BJ (cell line): ENCODE data around the gene PTK7. TPM values are rescaled to one million over a fixed set of nuclear protein-coding genes. Genes with fewer than 3 reads are reported as not detected.
"Not testable (repeated sequence)": the region's sequence is repeated elsewhere in the genome, so short reads cannot be mapped to it uniquely, and the experiment has no call there.

ENCODE experiments used
- CTCF ChIA-PET: fragments of 350-600 bp; formaldehyde crosslinking; extraction: SDS; loops from one replicate; lab custom pipeline; 2021; ENCODE audit warnings: antibody characterized with exemption, inconsistent platforms; lab: Yijun Ruan, JAX
- POLR2A ChIA-PET: fragments of 300-600 bp; sonication (Branson Sonifier 250); formaldehyde crosslinking; extraction: SDS; loops from one replicate; lab custom pipeline; 2021; ENCODE audit warnings: antibody characterized with exemption; lab: Charles Lee
- DNase-seq: peaks from one replicate; pipeline ENCODE4 v3.0.0-alpha.2; 2011; ENCODE audit warnings: low read depth
- H3K27me3 ChIP-seq: 2 replicates; pipeline ENCODE4 v1.6.0; 2011; ENCODE audit warnings: low read length; ENCODE audit not compliant: control insufficient read depth, insufficient read depth
- H3K36me3 ChIP-seq: 2 replicates; pipeline ENCODE4 v1.5.1; 2011; ENCODE audit warnings: low read length; ENCODE audit not compliant: control insufficient read depth, insufficient read depth
- H3K4me3 ChIP-seq: 2 replicates; pipeline ENCODE4 v1.5.1; 2011; ENCODE audit warnings: low read depth, mild to moderate bottlenecking, control low read depth, low read length
- polyA plus RNA-seq: library from polyadenylated mRNA; depleted of rRNA; stranded (reverse); fragments of >200 nt; gene quantifications from 2 replicates; pipeline ENCODE4 v1.2.3, GENCODE V29; 2011
- TF ChIP-seq, protein P1 (sequence below): IDR thresholded peaks from 2 replicates; pipeline ENCODE4 v1.5.1; 2011; ENCODE audit warnings: low read depth, mild to moderate bottlenecking, control low read depth, inconsistent platforms, low read length, moderate library complexity; ENCODE audit not compliant: insufficient read depth

The PTK7 gene
- polyA plus RNA-seq, 1 experiment: 362 TPM

DNA sequence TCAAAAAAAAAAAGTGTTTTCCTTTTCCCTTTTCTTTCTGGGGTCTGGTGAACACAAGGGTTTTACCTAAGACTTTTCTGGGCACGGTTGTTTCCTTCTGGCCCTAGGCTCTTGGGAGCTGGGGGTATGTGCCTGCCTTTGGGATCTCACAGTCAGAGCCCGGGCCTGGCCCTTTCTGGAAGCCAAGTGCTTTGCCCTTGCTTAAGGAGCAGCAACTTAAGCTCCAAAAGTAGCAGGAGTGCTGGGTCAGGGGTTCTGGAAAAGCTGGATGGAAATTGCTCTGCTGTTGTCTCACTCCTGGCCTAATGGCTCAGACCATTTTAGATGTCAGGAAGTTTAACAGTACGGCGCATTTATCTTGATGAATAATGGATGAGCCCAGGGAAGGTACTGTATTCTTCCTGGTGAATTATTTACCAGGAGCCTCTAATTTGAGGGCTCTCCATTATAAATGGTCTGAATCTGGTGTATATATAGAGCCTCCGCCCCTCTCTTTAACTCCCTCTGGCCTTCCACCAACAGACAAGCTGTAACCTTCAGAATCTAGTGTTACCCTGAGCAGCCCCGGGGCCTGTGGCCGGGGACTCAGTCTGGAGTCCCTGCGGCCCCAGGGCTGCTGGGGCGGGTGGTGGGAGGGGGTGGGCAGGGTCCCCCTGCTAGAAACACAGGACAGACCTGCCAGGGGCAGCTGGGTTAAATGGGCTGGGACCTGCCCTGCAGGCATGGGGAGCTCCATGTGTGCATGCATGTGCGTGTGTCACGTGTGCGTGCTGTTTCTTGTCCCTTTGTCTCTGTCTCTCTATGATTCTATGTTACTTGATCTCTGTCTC, 37.5 kb downstream of the PTK7 start:
- no peaks in the 10 kb centered on the region for H3K27me3 ChIP-seq
- H3K4me3 ChIP-seq: no peak overlapping the region
- no peaks in the 10 kb centered on the region for H3K36me3 ChIP-seq
- DNase-seq: no peak
- TF ChIP-seq, protein P1, sequence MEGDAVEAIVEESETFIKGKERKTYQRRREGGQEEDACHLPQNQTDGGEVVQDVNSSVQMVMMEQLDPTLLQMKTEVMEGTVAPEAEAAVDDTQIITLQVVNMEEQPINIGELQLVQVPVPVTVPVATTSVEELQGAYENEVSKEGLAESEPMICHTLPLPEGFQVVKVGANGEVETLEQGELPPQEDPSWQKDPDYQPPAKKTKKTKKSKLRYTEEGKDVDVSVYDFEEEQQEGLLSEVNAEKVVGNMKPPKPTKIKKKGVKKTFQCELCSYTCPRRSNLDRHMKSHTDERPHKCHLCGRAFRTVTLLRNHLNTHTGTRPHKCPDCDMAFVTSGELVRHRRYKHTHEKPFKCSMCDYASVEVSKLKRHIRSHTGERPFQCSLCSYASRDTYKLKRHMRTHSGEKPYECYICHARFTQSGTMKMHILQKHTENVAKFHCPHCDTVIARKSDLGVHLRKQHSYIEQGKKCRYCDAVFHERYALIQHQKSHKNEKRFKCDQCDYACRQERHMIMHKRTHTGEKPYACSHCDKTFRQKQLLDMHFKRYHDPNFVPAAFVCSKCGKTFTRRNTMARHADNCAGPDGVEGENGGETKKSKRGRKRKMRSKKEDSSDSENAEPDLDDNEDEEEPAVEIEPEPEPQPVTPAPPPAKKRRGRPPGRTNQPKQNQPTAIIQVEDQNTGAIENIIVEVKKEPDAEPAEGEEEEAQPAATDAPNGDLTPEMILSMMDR: no peak
- POLR2A ChIA-PET: interaction anchor here (0.7 kb wide), 1 partner anchor 12 kb away, joined by 5 read pairs; no protein-coding TSS in a partner anchor
- CTCF ChIA-PET: interaction anchor here (1.5 kb wide), 2 partner anchors 17 to 30 kb away, joined by 3 to 6 read pairs; no protein-coding TSS in a partner anchor

DNA sequence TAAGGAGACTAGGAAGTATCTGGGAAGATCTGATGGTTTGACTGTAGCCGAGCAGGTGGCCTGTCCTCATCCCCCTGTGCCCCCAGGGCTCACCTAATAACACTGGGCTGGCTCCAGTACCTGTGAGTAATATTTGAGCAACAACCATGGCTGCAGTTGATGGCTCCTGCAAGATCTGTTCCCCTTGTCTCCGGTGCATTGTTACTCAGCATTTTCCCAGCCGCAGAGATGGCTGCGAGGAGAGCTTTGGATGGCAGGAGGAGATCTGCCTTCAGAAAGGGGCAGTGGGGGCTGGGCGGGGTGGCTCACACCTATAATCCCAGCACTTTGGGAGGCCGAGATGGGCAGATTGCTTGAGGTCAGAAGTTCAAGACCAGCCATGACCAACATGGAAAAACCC, 39.3 kb downstream of the PTK7 start:
- H3K4me3 ChIP-seq: no peak overlapping the region
- no peak for DNase-seq
- no peaks in the 10 kb centered on the region; the same call in 1 of the 2 replicates for H3K36me3 ChIP-seq
- TF ChIP-seq, protein P1: no peak
- ChIA-PET POLR2A (no interaction called here), CTCF (interaction anchor here (1.9 kb wide), 1 partner anchor 18 kb away, joined by 8 read pairs; no protein-coding TSS in a partner anchor)
- H3K27me3 ChIP-seq: no peaks in the 10 kb centered on the region

DNA sequence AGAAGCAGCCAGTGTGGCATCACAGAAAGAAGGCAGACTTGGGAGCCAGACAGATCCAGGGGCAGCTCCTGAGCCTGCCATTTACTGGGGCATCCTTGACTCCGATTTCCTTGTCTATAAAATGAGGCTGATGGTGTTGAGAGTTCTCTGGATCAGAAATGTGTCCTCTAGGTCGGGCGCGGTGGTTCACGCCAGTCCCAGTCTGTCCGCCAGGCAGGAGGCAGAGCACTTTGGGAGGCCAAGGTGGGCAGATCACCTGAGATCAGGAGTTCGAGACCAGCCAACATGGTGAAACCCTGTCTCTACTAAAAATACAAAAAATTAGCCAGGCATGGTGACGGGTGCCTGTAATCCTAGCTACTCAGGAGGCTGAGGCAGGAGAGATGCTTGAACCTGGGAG, 41.4 kb downstream of the PTK7 start:
- CTCF ChIA-PET, H3K27me3 ChIP-seq, H3K4me3 ChIP-seq, POLR2A ChIA-PET, H3K36me3 ChIP-seq, DNase-seq: not testable (repeated sequence)

DNA sequence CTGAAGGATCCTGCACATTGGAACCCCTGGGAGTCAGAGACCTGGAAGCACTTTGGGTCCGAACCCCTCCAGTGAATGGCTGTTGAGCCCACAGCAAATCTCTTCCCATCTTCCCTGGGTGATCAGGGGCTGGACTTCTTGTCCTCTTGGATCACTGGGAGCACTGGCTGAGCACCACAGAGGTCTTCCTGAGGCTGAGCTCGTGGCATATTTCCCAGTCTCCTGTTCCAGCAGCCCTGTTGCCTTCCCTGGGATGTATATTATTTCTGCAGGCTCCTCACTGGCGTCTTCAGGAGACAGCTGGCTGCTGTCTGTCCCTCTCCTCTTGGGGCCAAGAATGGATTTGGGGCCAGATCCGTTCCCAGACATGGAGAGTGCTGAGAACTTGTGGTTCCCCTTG, 43.4 kb downstream of the PTK7 start:
- TF ChIP-seq, protein P1: no peak
- no peak overlapping the region for H3K4me3 ChIP-seq
- CTCF ChIA-PET: interaction anchor here (1.5 to 1.6 kb wide), 3 partner anchors 10 to 42 kb away, joined by 4 to 6 read pairs (median 5); no protein-coding TSS in a partner anchor
- POLR2A ChIA-PET: no interaction called here
- no peaks in the 10 kb centered on the region; the same call in 1 of the 2 replicates for H3K36me3 ChIP-seq
- no peak for DNase-seq
- no peaks in the 10 kb centered on the region for H3K27me3 ChIP-seq

DNA sequence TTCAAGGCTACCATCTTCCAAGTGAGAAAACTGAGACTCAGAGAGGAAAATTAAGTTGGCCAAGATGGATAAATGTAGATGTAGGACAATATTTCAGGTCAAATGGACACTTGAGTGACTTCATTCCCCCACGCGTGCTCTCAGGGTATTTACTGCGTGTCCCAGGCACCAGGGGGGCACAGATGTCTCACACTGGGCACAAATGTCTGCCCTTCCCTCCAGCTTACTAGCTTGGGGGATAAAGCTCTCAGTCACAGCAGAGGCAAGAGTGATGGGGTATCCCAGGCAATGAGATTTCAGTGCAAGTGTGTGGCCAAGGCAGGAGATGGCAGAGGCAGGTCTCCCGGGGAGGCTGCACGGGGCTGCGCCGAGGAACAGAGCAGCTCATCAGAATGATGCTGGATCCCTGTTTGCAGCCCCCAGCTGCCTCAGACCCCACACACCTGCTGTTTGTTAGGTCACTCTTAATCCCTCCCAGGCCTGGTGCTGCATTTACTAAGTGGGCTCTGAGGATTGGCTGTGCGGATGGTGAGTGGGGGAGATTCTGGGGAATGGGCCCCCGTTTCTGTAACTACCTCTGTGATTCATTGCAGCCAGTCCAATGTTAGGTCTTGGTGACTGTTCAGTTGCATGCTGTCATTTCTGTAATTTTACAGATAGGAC, 44.1 kb downstream of the PTK7 start:
- Histone ChIP-seq H3K36me3 (no peaks in the 10 kb centered on the region; the same call in 1 of the 2 replicates), H3K27me3 (no peaks in the 10 kb centered on the region), H3K4me3 (no peak overlapping the region)
- no peak for DNase-seq
- TF ChIP-seq, protein P1: no peak
- ChIA-PET POLR2A (interaction anchor here (0.6 kb wide), 1 partner anchor 653 kb away, joined by 3 read pairs; no protein-coding TSS in a partner anchor), CTCF (interaction anchor here (1.4 to 1.6 kb wide), 4 partner anchors 9 to 43 kb away, joined by 4 to 6 read pairs (median 4); no protein-coding TSS in a partner anchor)
